ENCODE measurements around the gene NFYA.
"Not testable (repeated sequence)": the region's sequence is repeated elsewhere in the genome, so short reads cannot be mapped to it uniquely, and the experiment has no call there.

Gene NFYA

GRCh38 chr6:41115027-41115426, 42.3 kb downstream of the NFYA start:
- DNase-seq (ENCODE audit: low read depth in 2 of 2) = not testable (repeated sequence)

- no peak for DNase-seq (ENCODE audit: low read depth in 2 of 2)
These were observed 46.7 kb downstream of the NFYA start for GRCh38 chr6:41119508-41119907.

DNA sequence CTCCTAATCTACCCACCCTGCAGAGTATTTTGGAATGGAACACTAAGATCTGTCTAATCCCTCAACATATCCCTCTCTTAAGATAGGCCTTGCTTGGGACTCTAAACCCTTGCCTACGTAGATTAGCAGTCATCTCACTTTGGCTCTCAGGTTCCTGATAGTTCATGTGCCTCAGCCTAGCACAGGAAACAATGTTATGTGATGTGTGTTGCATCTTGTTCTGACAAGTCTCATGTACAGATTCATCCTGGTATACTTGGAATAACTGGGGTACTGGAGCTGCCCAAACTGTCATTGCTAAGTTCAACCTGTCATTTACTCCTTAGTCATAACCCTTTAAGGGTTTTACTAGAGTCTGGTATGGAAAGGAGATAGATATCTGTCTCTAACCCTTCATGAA, 47.3 kb downstream of the NFYA start:
- no peak for DNase-seq (ENCODE audit: low read depth in 2 of 2)

- DNase-seq (ENCODE audit: low read depth in 2 of 2) = no peak
These were observed 49.6 kb downstream of the NFYA start for GRCh38 chr6:41122373-41122772.

DNA sequence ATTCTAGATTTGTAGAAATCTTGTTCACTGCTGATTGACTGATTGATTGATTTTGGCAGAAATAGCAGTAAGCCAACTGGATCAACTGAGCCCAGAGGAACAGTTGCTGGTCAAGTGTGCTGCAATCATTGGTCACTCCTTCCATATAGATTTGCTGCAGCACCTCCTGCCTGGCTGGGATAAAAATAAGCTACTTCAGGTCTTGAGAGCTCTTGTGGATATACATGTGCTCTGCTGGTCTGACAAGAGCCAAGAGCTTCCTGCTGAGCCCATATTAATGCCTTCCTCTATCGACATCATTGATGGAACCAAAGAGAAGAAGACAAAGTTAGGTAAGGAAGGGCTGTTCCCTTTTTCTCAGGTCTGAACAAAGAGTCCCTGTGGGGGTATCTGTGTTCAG, 50.1 kb downstream of the NFYA start:
- DNase-seq (ENCODE audit: low read depth in 2 of 2) = no peak

DNA sequence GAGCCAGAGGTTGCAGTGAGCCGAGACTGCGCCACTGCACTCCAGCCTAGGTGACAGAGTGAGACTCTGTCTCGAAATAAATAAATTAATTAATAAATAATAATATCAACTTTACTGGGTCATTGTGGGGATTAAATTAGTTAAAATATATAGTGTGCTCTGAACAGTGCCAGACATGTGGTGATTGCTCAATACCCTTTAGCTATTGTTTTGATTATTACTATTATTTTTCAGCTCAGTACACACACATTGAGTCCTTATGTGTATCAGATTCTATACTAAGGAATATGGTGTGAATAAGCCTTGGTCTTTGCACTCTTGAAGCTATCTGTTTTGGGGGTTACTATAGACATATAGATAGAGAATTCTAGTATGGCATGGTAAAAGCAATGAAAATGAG, 52.5 kb downstream of the NFYA start:
- no peak for DNase-seq (ENCODE audit: low read depth in 2 of 2)

DNA sequence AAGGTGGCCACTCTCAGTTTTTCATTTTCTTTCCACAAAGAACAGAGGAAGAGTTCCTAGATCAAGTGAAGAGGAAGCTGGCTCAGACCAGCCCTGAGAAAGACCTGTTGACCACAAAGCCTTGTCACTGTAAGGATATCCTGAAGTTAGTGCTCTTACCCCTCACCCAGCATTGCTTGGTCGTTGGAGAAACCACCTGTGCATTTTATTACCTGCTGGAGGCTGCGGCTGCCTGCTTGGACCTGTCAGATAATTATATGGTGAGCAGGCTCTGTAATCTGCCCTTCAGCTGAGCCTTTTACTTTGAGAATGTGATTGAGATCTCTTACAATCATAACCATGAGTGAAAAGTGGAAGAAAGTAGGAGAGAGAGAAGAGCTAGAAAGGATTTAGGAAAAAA, 59.5 kb downstream of the NFYA start:
- DNase-seq (ENCODE audit: low read depth in 2 of 2) = no peak

DNA sequence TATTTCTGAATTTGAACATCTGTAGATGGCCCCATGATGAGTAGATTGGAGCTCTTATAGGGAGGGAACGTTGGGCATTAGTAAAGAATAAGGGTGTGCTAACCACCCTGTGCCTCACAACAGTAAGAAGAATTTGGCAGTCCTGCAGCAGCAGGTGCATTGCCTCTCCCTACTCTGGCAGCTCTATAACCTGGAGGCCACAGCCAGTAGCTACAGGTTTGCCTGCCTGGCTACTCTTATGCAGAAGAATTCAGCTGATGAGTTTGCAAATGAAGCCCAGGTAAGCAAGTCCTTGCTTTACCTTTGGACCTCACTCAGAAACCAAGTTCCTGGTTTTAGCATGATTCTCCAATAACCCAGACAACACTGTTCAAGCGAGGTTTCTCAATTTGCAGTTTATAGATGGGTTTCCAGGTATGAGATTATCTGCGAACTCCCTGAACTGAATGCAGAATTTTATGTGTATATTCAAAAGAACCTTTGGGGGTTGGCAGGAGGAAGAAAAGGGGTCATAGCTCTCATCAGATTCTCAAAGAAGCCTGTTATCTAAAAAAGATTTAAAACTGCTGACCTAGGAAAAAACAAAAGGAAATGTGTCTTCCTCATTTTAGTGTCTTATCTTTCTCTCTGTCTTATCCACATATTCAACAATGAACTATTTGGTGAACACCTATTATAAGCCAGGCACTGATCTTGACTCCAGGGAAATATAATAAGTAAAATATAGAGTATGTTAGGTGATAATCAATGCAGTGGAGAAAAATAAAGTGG, 62.5 kb downstream of the NFYA start:
- no peak for DNase-seq (ENCODE audit: low read depth in 2 of 2)

DNA sequence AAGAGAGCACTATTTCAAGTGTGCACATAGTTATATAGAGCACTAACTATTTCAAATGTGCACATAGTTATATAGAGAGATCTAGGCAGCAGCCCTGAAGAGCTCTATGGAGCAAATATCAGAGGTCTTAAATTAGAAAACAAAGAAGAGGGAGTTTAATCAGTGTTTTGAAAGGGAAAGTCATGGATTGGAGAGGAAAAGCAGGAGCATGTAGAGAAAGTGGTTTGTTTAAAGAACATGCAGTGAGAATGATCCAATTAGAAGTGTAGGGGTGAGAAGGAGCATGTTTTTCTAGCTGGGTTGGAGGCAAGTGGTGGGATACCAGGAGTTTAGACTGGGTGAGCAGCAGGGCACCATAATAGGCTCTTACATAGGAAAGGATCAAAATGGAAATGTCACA, 64.1 kb downstream of the NFYA start:
- DNase-seq (ENCODE audit: low read depth in 2 of 2) = no peak

- DNase-seq (ENCODE audit: low read depth in 2 of 2) = no peak
These were observed 75.1 kb downstream of the NFYA start for GRCh38 chr6:41147917-41148316.

All from stimulated activated CD4-positive, alpha-beta T cell treated with anti-CD3 and anti-CD28 coated beads, Interleukin-1b, Interleukin-23, amount 100 ng/mL, for 4 hours (primary cell).